GM12873 (cell line): ENCODE measurements around the gene PTPRD.

ENCODE experiments used
- TF ChIP-seq, protein P1 (sequence below): IDR thresholded peaks from 2 replicates; pipeline ENCODE4 v1.5.1; 2012; ENCODE audit warnings: low read depth, mild to moderate bottlenecking, moderate library complexity, low read length, control low read depth; ENCODE audit not compliant: insufficient read depth; ENCODE audit errors: missing control alignments

The PTPRD gene

GRCh38 chr9:9399982-9400381 lies 1212.8 kb downstream of the PTPRD start:
- TF ChIP-seq, protein P1, sequence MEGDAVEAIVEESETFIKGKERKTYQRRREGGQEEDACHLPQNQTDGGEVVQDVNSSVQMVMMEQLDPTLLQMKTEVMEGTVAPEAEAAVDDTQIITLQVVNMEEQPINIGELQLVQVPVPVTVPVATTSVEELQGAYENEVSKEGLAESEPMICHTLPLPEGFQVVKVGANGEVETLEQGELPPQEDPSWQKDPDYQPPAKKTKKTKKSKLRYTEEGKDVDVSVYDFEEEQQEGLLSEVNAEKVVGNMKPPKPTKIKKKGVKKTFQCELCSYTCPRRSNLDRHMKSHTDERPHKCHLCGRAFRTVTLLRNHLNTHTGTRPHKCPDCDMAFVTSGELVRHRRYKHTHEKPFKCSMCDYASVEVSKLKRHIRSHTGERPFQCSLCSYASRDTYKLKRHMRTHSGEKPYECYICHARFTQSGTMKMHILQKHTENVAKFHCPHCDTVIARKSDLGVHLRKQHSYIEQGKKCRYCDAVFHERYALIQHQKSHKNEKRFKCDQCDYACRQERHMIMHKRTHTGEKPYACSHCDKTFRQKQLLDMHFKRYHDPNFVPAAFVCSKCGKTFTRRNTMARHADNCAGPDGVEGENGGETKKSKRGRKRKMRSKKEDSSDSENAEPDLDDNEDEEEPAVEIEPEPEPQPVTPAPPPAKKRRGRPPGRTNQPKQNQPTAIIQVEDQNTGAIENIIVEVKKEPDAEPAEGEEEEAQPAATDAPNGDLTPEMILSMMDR: no peak

GRCh38 chr9:9396518-9396917 lies 1216.3 kb downstream of the PTPRD start:
- TF ChIP-seq, protein P1: no peak

DNA sequence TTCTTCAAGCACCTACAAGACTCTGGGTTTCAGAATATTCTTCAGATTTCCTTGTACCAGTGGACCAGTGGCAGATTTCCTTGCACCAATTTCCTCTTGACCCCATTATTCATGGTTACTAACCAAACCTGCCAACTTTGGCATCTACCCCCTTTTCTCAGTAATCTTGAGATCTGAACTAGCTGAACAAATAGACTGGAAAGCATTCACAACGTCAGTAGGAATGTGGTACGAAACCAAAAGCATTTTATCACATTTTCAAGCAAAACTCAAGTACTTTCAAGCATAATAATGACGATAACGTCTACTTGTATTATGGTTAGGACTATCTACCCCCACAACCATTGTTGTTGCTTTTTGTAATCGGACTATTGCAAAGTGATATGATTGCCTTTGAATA lies 1217.3 kb downstream of the PTPRD start:
- TF ChIP-seq, protein P1: no peak

DNA sequence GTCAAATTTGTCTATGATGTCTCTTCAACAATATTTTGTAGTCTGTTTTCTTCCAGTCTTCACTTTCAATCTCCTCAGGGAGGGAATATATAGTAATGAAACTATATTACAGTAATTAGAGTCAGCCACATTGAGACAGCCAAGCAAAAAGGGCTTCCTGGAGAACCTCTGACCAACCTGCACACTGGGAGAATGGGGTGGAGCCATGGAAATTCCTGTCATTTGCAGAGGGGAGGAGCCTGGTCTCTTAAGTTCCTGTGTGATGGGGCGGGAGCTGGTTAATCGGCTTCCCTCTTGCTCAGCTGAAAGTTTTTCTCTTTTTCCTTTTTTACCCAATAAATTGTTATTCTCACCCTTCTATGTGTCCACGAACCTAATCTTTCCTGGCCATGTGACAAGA lies 1220.0 kb downstream of the PTPRD start:
- TF ChIP-seq, protein P1: no peak

DNA sequence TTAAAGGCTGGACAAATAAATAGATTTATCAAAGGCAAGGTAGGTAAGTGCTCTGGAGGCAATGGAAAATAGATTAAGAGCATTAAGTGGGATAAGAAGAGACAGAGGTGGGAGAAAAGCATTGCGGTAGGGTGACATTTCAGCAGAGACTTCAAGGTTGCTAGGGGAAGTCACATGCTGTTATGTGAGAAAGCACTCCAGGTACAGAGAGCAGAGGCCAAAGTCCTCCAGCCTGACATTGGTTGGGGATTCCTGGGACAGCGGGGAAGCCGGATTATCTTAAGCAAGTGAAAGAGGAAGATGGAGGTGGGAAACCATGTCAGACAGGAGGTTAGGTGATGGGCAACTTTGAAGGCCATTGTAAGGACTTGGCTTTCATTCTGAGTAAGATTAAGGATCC lies 1222.9 kb downstream of the PTPRD start:
- TF ChIP-seq, protein P1: no peak

DNA sequence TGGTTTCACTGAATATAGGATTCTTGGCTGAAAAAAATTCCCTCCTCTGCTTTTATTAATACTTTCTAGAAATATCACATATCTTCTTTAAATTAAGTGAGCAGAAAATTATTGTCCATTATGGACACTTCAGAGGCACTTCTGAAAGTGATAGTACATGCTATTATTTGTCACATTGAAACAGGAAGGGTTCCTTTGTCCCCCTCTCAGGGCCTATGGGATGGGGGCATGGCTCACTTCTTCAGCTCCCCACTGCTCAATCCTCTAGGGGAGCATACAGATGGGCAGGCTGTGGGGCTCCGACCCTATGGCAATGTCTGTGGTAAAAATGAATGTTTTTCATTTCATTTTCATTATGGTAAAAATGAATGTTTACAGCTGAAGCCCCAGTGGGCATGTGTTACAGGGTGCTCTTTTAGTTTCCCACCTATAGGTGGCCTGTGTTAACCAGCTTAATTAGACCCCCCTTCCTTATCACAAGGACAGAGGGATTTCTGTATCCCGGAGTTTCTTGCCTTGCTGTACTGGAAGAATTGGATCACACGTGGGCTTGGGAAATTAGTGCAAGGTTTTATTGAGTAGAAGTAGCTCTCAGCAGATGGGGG lies 1225.2 kb downstream of the PTPRD start:
- TF ChIP-seq, protein P1: no peak

DNA sequence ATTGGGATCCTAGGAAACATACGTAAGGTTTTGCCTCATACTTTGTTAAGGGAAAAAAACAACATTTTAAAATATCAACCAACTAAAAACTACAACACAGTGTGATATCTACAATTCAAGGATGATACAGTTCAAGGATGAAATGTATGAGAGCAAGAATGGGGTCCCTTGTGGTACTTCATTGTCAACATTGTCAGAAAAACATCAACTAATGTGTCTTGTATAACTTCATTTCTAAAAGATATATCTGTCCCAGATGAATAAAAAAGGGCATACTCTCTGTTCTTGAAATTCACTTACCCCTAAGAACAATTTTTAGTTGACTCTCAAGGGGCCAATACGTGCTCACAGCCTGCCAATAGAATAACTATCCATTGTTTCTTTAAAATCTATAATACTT lies 1250.5 kb downstream of the PTPRD start:
- TF ChIP-seq, protein P1: no peak
